NCI-H1417 (cell line): ENCODE measurements around the gene FBXL16.

Experiments used
- DNase-seq, 3 experiments: peaks; one replicate each; lab custom pipeline; 2025; lab: John Stamatoyannopoulos, UW

The FBXL16 gene

GRCh38 chr16:734981-735881, 29.6 kb upstream of the FBXL16 start:
- no peak for DNase-seq

GRCh38 chr16:734208-734980, 28.8 kb upstream of the FBXL16 start:
- no peak for DNase-seq

GRCh38 chr16:733382-734207, 28.0 kb upstream of the FBXL16 start:
- DNase-seq: no peak

- no peak for DNase-seq
Observed at GRCh38 chr16:732936-733335, 27.3 kb upstream of the FBXL16 start.

- no peak for DNase-seq
Observed at GRCh38 chr16:732332-732731, 26.7 kb upstream of the FBXL16 start.

- no peak for DNase-seq
Observed at GRCh38 chr16:730666-731509, 25.3 kb upstream of the FBXL16 start.

GRCh38 chr16:729768-730665, 24.4 kb upstream of the FBXL16 start:
- DNase-seq: no peak

- DNase-seq: no peak
Observed at GRCh38 chr16:728890-729744, 23.5 kb upstream of the FBXL16 start.

- DNase-seq: peak; percentile 73 to 85 (median 84)
Observed at GRCh38 chr16:728131-728889, 22.7 kb upstream of the FBXL16 start.

GRCh38 chr16:727291-727977, 21.8 kb upstream of the FBXL16 start:
- DNase-seq: peak in 2 of 3 experiments; percentile 47 to 52

GRCh38 chr16:726438-727290, 21.1 kb upstream of the FBXL16 start, which contains the start of the genes CCDC78 and HAGHL:
Gene CCDC78, minus strand, starts transcription at chr16:726443. Its CDS starts 76 bp downstream, at chr16:726367.
Gene HAGHL, plus strand, starts transcription at chr16:727106. Its CDS starts 404 bp downstream, at chr16:727510.
- peak; percentile 34 to 47 (median 39) for DNase-seq

GRCh38 chr16:726188-726437, 20.5 kb upstream of the FBXL16 start:
- DNase-seq: no peak

- no peak for DNase-seq
Observed at GRCh38 chr16:725463-726187, 20.0 kb upstream of the FBXL16 start.

- DNase-seq: no peak
Observed at GRCh38 chr16:725041-725376, 19.4 kb upstream of the FBXL16 start.

GRCh38 chr16:724188-725040, 18.8 kb upstream of the FBXL16 start:
- DNase-seq: no peak
